OCI-M2 (cell line): ENCODE measurements around the gene CD248.
"Not testable (repeated sequence)": the region's sequence is repeated elsewhere in the genome, so short reads cannot be mapped to it uniquely, and the experiment has no call there.

Experiments used
- DNase-seq: peaks from one replicate; lab custom pipeline; 2025; ENCODE audit not compliant: unreplicated experiment; lab: John Stamatoyannopoulos, UW

The CD248 gene

GRCh38 chr11:66277064-66277463 is 39.8 kb downstream of the CD248 start:
- DNase-seq, result not testable (repeated sequence)

GRCh38 chr11:66276619-66277018 is 40.2 kb downstream of the CD248 start:
- not testable (repeated sequence) for DNase-seq

GRCh38 chr11:66275984-66276612 is 40.7 kb downstream of the CD248 start:
- DNase-seq, result no peak

- no peak for DNase-seq
Observed at GRCh38 chr11:66275396-66275795, 41.4 kb downstream of the CD248 start.

- no peak for DNase-seq
Observed at GRCh38 chr11:66274219-66274618, 42.6 kb downstream of the CD248 start.

GRCh38 chr11:66272596-66272995 is 44.2 kb downstream of the CD248 start:
- DNase-seq, result no peak

- no peak for DNase-seq
Observed at GRCh38 chr11:66271816-66272215, 45.0 kb downstream of the CD248 start.

- no peak for DNase-seq
Observed at GRCh38 chr11:66268952-66269905, 47.6 kb downstream of the CD248 start.

GRCh38 chr11:66268244-66268951 is 48.4 kb downstream of the CD248 start, which contains the start of gene RAB1B:
Gene RAB1B (plus strand): TSS chr11:66268639. CDS start chr11:66268680, 41 bp downstream.
- DNase-seq, result peak; percentile 84

GRCh38 chr11:66267379-66268243 is 49.2 kb downstream of the CD248 start:
- DNase-seq, result no peak

- no peak for DNase-seq
Observed at GRCh38 chr11:66267039-66267378, 49.8 kb downstream of the CD248 start.

GRCh38 chr11:66266378-66267038 is 50.3 kb downstream of the CD248 start:
- DNase-seq, result no peak

GRCh38 chr11:66265531-66266377 is 51.1 kb downstream of the CD248 start:
- no peak for DNase-seq

GRCh38 chr11:66264914-66265313 is 51.9 kb downstream of the CD248 start:
- DNase-seq, result no peak
